Muscle layer of colon (tissue), 2 donors: ENCODE results near the gene DUSP15.
"Not testable (repeated sequence)": the region's sequence is repeated elsewhere in the genome, so short reads cannot be mapped to it uniquely, and the experiment has no call there.

Source experiments
- H3K27ac ChIP-seq: one replicate; pipeline ENCODE4 v1.7.0; 2013; ENCODE audit warnings: low read depth, mild to moderate bottlenecking, low read length, moderate library complexity
- H3K27me3 ChIP-seq, 2 donors: one replicate each; pipeline ENCODE4 v1.7.0; 2013; ENCODE audit warnings: low read length in 2 of 2, mild to moderate bottlenecking in 2 of 2; ENCODE audit not compliant: insufficient read depth in 2 of 2, control insufficient read depth in 1 of 2
- H3K36me3 ChIP-seq: one replicate; pipeline ENCODE4 v1.7.0; 2013; ENCODE audit warnings: mild to moderate bottlenecking, low read length; ENCODE audit not compliant: insufficient read depth
- H3K4me1 ChIP-seq: one replicate; pipeline ENCODE4 v1.7.0; 2013; ENCODE audit warnings: mild to moderate bottlenecking, low read length; ENCODE audit not compliant: insufficient read depth
- H3K4me3 ChIP-seq, 2 donors: one replicate each; pipeline ENCODE4 v1.7.0; 2013; ENCODE audit warnings: low read length in 2 of 2, low read depth in 1 of 2, mild to moderate bottlenecking in 1 of 2, moderate library complexity in 1 of 2
- H3K9ac ChIP-seq: one replicate; pipeline ENCODE4 v1.7.0; 2013; ENCODE audit warnings: low read length
- H3K9me3 ChIP-seq: one replicate; pipeline ENCODE4 v1.7.0; 2013; ENCODE audit warnings: mild to moderate bottlenecking, low read length
- donor health status: abdominal sarcoma.
- donor health status: Adenocarcinoma of cecum.

The DUSP15 gene

GRCh38 chr20:31833931-31834521, 36.3 kb downstream of the DUSP15 start:
- Histone ChIP-seq H3K27ac (no peak overlapping the region), H3K27me3 (peaks cover 0 to 10% of the 10 kb centered on the region in 2 donors), H3K36me3 (no peaks in the 10 kb centered on the region), H3K9me3 (no peaks in the 10 kb centered on the region), H3K9ac (no peak overlapping the region), H3K4me1 (peaks cover 12% of the 10 kb centered on the region), H3K4me3 (no peak overlapping the region)

DNA sequence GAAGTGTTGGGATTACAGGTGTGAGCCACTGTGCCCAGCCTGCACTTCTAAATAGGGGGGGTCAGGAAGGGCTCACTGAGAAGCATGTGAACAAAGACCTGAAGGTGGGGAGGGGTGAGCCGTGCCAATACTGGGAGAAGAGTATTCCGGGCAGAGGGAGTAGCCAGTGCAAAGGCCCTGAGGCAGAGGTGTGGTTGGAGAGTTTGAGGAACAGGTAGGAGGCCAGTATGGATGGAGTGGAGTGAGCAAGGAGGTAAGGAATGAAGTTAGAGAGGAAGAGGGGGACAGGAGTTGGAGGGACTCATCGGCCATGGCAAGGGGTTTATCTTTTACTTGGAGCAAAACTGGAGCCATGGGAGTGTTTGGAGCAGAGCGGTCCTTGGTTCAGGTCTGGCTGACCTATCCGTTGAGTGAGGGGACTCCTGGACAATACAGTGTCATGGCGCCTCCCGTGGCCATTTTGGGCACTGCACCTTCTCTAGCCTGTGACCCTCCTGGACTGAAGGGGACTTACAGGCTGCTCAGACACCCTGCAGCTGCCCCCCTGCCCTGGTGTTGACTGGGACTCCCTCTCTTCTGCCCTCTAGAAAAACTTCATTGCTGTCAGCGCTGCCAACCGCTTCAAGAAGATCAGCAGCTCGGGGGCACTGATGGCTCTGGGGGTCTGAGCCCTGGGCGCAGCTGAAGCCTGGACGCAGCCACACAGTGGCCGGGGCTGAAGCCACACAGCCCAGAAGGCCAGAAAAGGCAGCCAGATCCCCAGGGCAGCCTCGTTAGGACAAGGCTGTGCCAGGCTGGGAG, 37.0 kb downstream of the DUSP15 start:
- no peaks in the 10 kb centered on the region for H3K36me3 ChIP-seq
- H3K27ac ChIP-seq, result no peak overlapping the region
- H3K4me3 ChIP-seq, result no peak overlapping the region
- H3K9ac ChIP-seq, result no peak overlapping the region
- peaks cover 12% of the 10 kb centered on the region for H3K4me1 ChIP-seq
- H3K9me3 ChIP-seq, result no peaks in the 10 kb centered on the region
- H3K27me3 ChIP-seq, result peaks cover 0 to 10% of the 10 kb centered on the region in 2 donors

GRCh38 chr20:31831771-31832306, 38.5 kb downstream of the DUSP15 start:
- H3K27me3 ChIP-seq, result peaks cover 0 to 10% of the 10 kb centered on the region in 2 donors
- H3K4me3 ChIP-seq, result no peak overlapping the region
- no peaks in the 10 kb centered on the region for H3K36me3 ChIP-seq
- no peak overlapping the region for H3K27ac ChIP-seq
- H3K9me3 ChIP-seq, result no peaks in the 10 kb centered on the region
- no peak overlapping the region for H3K9ac ChIP-seq
- H3K4me1 ChIP-seq, result peaks cover 11% of the 10 kb centered on the region

DNA sequence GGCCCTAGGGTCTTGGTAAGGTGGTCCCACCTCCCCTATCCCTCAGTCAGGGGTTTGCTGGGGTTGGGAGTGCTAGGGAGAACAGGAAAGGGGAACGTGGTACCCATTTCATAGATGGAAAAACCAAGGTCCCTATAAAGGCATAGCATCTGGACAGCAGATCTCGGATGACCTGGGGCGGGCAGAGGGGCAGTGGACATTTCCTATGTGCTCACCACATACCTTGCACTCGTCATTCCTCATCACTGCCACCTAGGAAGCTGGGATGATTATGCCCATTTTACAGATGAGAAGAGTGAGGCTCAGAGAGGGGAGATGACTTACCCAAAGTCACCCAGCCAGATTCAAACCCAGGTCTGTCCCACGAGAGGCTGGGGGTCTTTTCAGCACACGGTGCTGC, 39.1 kb downstream of the DUSP15 start:
- H3K9me3 ChIP-seq, result no peaks in the 10 kb centered on the region
- H3K4me1 ChIP-seq, result peaks cover 5% of the 10 kb centered on the region
- no peaks in the 10 kb centered on the region for H3K36me3 ChIP-seq
- H3K9ac ChIP-seq, result no peak overlapping the region
- H3K27ac ChIP-seq, result no peak overlapping the region
- peaks cover 0 to 10% of the 10 kb centered on the region in 2 donors for H3K27me3 ChIP-seq
- no peak overlapping the region for H3K4me3 ChIP-seq

DNA sequence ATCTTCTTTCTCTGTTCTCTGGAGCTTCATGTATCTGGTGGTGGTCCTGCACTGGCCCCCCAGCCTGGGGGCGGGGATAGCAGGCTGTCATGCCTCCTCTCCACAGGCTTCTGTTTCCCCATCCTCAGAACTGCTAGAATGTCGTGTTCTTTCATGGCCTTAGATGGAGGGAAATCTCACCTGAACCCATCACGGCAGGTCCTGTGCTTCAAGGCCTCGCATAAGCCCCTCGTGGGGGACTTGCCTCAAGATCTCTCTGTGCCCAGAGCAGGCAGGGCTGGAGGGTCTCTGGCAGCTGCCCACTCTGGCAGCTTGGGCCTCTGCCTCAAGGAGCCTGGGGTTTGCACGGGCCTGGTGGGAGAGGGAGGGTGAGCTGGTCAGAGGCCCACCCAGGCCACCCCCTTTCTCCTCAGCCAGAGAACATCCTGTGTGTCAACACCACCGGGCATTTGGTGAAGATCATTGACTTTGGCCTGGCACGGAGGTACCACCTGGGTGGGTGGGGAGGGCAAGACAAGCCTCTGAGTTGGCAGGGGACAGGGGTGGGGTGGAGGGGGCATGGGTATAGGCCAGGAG, 39.8 kb downstream of the DUSP15 start:
- no peak overlapping the region for H3K9ac ChIP-seq

DNA sequence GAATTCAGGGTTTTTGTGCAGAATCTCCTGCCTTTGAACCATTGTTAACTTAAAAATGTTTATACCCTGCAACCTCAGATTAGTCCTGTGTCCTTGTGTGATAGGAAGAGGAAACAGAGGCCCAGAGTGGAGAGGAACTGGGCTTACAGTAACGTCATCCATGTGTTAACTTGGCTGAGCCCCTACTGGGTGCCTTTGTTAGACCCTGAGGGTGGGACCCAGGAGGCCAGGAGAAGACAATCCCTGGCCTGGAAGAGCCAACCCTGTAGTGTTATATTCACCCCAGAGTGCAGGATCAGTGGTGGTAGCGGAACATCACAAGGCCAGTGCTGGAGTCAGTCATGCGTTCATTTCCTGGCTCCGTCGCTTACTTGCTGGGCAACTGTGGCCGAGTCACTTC, 40.6 kb downstream of the DUSP15 start:
- Histone ChIP-seq H3K4me3 (no peak overlapping the region), H3K4me1 (no peaks in the 10 kb centered on the region), H3K36me3 (no peaks in the 10 kb centered on the region), H3K9ac (no peak overlapping the region), H3K27me3 (peaks cover 0 to 10% of the 10 kb centered on the region in 2 donors), H3K27ac (no peak overlapping the region), H3K9me3 (no peaks in the 10 kb centered on the region)

More for the DNA sequence above, 39.8 kb downstream of the DUSP15 start:
- no peaks in the 10 kb centered on the region for H3K9me3 ChIP-seq
- peaks cover 0 to 10% of the 10 kb centered on the region in 2 donors for H3K27me3 ChIP-seq
- H3K36me3 ChIP-seq, result no peaks in the 10 kb centered on the region
- H3K4me1 ChIP-seq, result no peaks in the 10 kb centered on the region
- no peak overlapping the region for H3K4me3 ChIP-seq
- H3K27ac ChIP-seq, result no peak overlapping the region

GRCh38 chr20:31828016-31828415, 42.3 kb downstream of the DUSP15 start:
- H3K9ac ChIP-seq, H3K4me3 ChIP-seq, H3K4me1 ChIP-seq, H3K27ac ChIP-seq, H3K27me3 ChIP-seq, H3K9me3 ChIP-seq, H3K36me3 ChIP-seq: not testable (repeated sequence)

DNA sequence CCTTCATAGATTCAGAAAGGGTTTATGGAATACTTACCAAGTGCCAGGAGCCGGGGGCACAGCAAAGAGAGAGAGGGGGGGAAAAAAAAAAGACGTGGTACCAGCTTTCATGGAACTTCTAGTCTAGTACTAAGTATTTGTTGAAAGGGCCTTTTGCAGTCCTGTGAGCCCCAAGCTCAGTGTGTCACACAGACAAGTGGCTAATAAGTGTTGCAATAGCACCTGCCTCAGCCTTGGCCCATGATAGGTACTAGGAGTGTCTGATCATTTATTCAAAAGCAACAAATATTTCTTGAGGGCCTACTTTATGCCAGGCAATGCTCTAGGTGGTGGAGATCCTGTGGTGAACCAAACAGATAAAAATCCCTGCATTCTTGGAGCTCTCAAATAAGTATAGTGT, 43.3 kb downstream of the DUSP15 start:
- Histone ChIP-seq H3K4me1 (peaks cover 13% of the 10 kb centered on the region), H3K36me3 (no peaks in the 10 kb centered on the region), H3K27ac (no peak overlapping the region), H3K4me3 (no peak overlapping the region), H3K9me3 (no peaks in the 10 kb centered on the region), H3K27me3 (peaks cover 0 to 7% of the 10 kb centered on the region in 2 donors), H3K9ac (no peak overlapping the region)

DNA sequence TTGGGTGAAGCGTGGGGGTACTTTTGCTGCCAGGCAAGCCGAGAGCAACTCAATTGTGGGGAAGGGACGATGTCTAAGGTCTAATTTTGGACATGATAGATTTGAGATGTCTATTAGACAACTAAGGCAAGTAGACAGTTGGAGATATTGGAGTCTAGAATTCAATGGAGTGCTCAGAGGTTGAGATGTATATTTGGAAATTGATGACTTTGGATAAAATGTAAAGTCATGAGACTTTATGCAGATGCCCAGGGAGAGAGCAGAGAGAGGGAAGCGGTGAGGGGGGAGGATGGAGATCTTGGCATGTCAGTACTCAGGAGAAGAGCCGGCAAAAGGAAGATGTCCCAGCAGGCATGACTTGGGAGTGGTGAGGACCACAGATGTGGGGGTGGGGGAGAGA, 44.3 kb downstream of the DUSP15 start:
- Histone ChIP-seq H3K9ac (no peak overlapping the region), H3K4me3 (no peak overlapping the region), H3K27ac (no peak overlapping the region), H3K9me3 (no peaks in the 10 kb centered on the region), H3K27me3 (peaks cover 0 to 7% of the 10 kb centered on the region in 2 donors), H3K4me1 (peaks cover 13% of the 10 kb centered on the region), H3K36me3 (no peaks in the 10 kb centered on the region)

DNA sequence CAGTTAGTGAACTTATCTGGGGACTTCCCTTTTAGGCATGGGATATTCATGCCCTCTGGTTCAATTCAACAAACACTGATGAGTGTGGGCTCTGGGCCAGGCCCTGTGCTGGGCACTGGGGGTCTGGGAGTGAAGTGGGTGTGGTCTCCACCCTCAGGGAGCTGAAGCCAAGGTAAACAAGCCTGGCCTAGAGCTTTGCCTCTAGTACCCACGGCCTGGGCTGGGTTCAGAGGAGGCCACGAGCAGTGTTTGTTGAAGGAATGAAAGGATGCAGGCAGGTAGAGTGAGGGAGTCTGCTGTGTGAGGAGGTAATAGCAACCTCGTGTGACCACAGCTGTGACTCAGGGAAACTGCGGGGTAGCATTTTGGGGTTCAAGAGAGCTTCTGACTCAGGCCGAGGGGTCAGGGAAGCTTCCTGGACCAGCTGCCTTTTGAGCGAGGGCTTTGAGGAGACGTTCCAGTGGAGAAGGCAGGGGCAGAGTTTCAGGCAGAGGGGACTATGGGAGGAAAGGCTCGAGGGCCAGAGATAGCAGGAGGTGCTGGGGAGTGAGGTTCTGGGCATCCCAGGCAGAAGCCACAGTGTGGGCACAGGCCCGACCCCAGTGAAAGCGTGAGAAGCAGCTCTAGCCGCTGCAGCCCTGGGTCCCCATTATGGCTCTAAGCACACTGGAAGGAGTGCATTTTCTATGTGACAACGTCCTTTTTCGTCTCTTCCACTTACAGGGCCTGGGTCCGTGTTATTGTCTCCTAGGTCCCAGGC, 45.6 kb downstream of the DUSP15 start:
- Histone ChIP-seq H3K27me3 (peaks cover 0 to 7% of the 10 kb centered on the region in 2 donors), H3K27ac (no peak overlapping the region), H3K4me1 (peaks cover 13% of the 10 kb centered on the region), H3K9ac (no peak overlapping the region), H3K36me3 (no peaks in the 10 kb centered on the region), H3K9me3 (no peaks in the 10 kb centered on the region), H3K4me3 (no peak overlapping the region)

DNA sequence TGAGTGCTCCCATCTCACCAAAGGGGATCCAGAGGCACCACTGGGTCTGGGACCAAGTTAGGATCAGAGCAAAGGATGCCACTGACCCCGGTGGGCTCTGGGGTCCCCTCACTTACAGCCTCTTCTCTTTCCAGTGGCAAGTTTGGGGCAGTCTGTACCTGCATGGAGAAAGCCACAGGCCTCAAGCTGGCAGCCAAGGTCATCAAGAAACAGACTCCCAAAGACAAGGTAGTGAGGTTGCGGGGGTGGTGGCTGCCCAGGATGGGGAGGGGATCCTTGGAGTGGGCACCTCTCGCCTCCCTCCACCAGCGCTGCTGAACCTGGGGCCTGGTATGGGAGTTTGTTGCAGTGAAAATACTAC, 46.2 kb downstream of the DUSP15 start:
- H3K4me3 ChIP-seq, result no peak overlapping the region
- H3K4me1 ChIP-seq, result peaks cover 13% of the 10 kb centered on the region
- H3K27me3 ChIP-seq, result peaks cover 0 to 7% of the 10 kb centered on the region in 2 donors
- no peaks in the 10 kb centered on the region for H3K36me3 ChIP-seq
- H3K27ac ChIP-seq, result no peak overlapping the region
- no peak overlapping the region for H3K9ac ChIP-seq
- H3K9me3 ChIP-seq, result no peaks in the 10 kb centered on the region
